Breast epithelium (tissue), 3 donors: ENCODE results near the gene MAP3K1.

Experiments
- POLR2A ChIP-seq: fragments of 450-650 bp; IDR thresholded peaks from one replicate; pipeline ENCODE4 v1.6.1; 2016; ENCODE audit warnings: antibody characterized with exemption, mild to moderate bottlenecking, moderate library complexity
- POLR2AphosphoS5 ChIP-seq, 3 donors: sonication (generic); formaldehyde crosslinking; IDR thresholded peaks; one replicate each; pipeline ENCODE4 v1.6.1; 2017; ENCODE audit warnings: antibody characterized with exemption in 3 of 3
- TF ChIP-seq, protein P1 (sequence below), 3 donors: fragments of 450-650 bp; IDR thresholded peaks; one replicate each; pipeline ENCODE4 v1.5.1; 2016 to 2017; ENCODE audit warnings: antibody characterized with exemption in 3 of 3, mild to moderate bottlenecking in 3 of 3, moderate library complexity in 3 of 3

- TF ChIP-seq, protein P1, sequence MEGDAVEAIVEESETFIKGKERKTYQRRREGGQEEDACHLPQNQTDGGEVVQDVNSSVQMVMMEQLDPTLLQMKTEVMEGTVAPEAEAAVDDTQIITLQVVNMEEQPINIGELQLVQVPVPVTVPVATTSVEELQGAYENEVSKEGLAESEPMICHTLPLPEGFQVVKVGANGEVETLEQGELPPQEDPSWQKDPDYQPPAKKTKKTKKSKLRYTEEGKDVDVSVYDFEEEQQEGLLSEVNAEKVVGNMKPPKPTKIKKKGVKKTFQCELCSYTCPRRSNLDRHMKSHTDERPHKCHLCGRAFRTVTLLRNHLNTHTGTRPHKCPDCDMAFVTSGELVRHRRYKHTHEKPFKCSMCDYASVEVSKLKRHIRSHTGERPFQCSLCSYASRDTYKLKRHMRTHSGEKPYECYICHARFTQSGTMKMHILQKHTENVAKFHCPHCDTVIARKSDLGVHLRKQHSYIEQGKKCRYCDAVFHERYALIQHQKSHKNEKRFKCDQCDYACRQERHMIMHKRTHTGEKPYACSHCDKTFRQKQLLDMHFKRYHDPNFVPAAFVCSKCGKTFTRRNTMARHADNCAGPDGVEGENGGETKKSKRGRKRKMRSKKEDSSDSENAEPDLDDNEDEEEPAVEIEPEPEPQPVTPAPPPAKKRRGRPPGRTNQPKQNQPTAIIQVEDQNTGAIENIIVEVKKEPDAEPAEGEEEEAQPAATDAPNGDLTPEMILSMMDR (IDR thresholded peaks at IDR 0.05): no peak
- TF ChIP-seq POLR2AphosphoS5 (IDR thresholded peaks at IDR 0.05) (no peak), POLR2A (no peak)
Observed at GRCh38 chr5:56919942-56920662, 104.8 kb downstream of the MAP3K1 start.
